ENCODE results near the gene ZNF565. TPM values are rescaled to one million over a fixed set of nuclear protein-coding genes. Genes with fewer than 3 reads are reported as not detected.

Gene ZNF565
- total RNA-seq, 1 experiment from 2014 or later = 4.8 TPM

DNA sequence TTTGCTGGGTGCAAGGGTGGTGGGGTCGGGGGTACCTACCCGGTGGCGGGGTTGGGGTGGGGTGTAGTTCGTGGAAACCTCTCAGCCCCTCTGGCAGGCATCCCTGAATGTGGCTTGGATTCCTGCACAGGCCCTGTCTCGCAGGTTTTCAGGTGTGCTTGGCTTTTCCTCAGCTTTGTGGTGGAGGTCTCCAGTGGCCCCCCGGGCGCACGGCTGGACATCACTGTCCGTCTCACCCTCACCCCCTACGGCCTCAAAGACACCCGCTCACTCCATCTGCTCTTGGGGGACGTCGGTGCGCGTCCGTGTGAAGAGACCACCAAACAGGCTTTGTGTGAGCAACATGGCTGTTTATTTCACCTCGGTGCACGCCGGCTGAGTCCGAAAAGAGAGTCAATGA, 44.7 kb upstream of the ZNF565 start:
- no peak overlapping the region for H4K91ac ChIP-seq (ENCODE audit: insufficient read length, low read depth, low read length)
- H3K79me1 ChIP-seq (ENCODE audit: insufficient read depth, low read depth, low read length, poor library complexity, severe bottlenecking) = no peaks in the 10 kb centered on the region
- H3K79me2 ChIP-seq (ENCODE audit: insufficient read depth, low read length) = no peaks in the 10 kb centered on the region
- WGBS (ENCODE audit: extremely low coverage, insufficient read length, low lambda C conversion rate) = no CpG with 5 or more reads among the region's 20 CpGs
- no peak overlapping the region for H2BK5ac ChIP-seq (ENCODE audit: insufficient read length, low read length)
- no peak overlapping the region for H3K27ac ChIP-seq (ENCODE audit: insufficient read length, low read depth, low read length)
- H2AK5ac ChIP-seq (ENCODE audit: insufficient read length, low read length) = no peak overlapping the region
- Mint-ChIP-seq H3K36me3 (ENCODE audit: insufficient read depth in 1 of 3, low read depth in 3 of 3) (peaks cover 6 to 36% (median 29%) of the 10 kb centered on the region in 3 experiments; a peak in 6 of 7 replicates), H3K4me1 (peaks cover 16 to 23% of the 10 kb centered on the region in 2 experiments), H3K4me3 (no peak overlapping the region), H3K9me3 (peaks cover 12 to 26% of the 10 kb centered on the region in 2 experiments), H3K27me3 (ENCODE audit: low read depth) (peaks cover 24% of the 10 kb centered on the region), H3K27ac (no peak overlapping the region)
- H3K23me2 ChIP-seq (ENCODE audit: insufficient read length, low read depth, low read length, poor library complexity, severe bottlenecking) = peaks cover 5% of the 10 kb centered on the region
- no peak overlapping the region for H3K4me2 ChIP-seq (ENCODE audit: insufficient read depth, insufficient read length, low read length)
- H3K18ac ChIP-seq (ENCODE audit: insufficient read length, low read depth, low read length) = no peak overlapping the region
- H3K14ac ChIP-seq (ENCODE audit: insufficient read depth, low read length) = no peak overlapping the region
- no peak overlapping the region for H3K4ac ChIP-seq (ENCODE audit: low read depth, low read length)
- H2BK20ac ChIP-seq (ENCODE audit: low read depth, low read length, poor library complexity, severe bottlenecking) = no peak overlapping the region
- H3K9ac ChIP-seq (ENCODE audit: extremely low read depth, insufficient read length, low read length) = no peak overlapping the region
- peaks cover 6% of the 10 kb centered on the region for H3K9me3 ChIP-seq (ENCODE audit: control insufficient read depth, low read depth, low read length)
- H3K23ac ChIP-seq (ENCODE audit: insufficient read length, low read depth, low read length) = no peak overlapping the region
- H2AFZ ChIP-seq (ENCODE audit: low read length) = no peak overlapping the region
- H3T11ph ChIP-seq (ENCODE audit: low read length) = no peak overlapping the region
- no peak overlapping the region for H4K5ac ChIP-seq (ENCODE audit: insufficient read length, low read depth, low read length)
- H2BK120ac ChIP-seq (ENCODE audit: low read depth, low read length, poor library complexity, severe bottlenecking) = no peak overlapping the region
- no peaks in the 10 kb centered on the region; the same call in 1 of the 2 replicates for H3K27me3 ChIP-seq (ENCODE audit: insufficient read depth, low read length)
- no peak overlapping the region for H4K8ac ChIP-seq (replicated peaks; ENCODE audit: insufficient read length, low read depth, low read length)
- no peak for DNase-seq
- no peak overlapping the region for H3K56ac ChIP-seq (ENCODE audit: insufficient read length, low read depth, low read length)
- H3K4me1 ChIP-seq (ENCODE audit: insufficient read depth, low read length) = no peaks in the 10 kb centered on the region
- no peak overlapping the region for H2BK12ac ChIP-seq (ENCODE audit: insufficient read length, low read depth, low read length)
- TF ChIP-seq, protein P1, sequence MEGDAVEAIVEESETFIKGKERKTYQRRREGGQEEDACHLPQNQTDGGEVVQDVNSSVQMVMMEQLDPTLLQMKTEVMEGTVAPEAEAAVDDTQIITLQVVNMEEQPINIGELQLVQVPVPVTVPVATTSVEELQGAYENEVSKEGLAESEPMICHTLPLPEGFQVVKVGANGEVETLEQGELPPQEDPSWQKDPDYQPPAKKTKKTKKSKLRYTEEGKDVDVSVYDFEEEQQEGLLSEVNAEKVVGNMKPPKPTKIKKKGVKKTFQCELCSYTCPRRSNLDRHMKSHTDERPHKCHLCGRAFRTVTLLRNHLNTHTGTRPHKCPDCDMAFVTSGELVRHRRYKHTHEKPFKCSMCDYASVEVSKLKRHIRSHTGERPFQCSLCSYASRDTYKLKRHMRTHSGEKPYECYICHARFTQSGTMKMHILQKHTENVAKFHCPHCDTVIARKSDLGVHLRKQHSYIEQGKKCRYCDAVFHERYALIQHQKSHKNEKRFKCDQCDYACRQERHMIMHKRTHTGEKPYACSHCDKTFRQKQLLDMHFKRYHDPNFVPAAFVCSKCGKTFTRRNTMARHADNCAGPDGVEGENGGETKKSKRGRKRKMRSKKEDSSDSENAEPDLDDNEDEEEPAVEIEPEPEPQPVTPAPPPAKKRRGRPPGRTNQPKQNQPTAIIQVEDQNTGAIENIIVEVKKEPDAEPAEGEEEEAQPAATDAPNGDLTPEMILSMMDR (conservative IDR thresholded peaks at IDR 0.05) = no peak
- no peaks in the 10 kb centered on the region for H4K20me1 ChIP-seq (ENCODE audit: control insufficient read depth, insufficient read depth, insufficient read length)
- H2BK15ac ChIP-seq (ENCODE audit: low read depth, low read length) = no peak overlapping the region
